Activated effector memory CD4-positive, alpha-beta T cell treated with Interleukin-2 at 50 U/mL for 16 hours (primary cell): ENCODE data around the gene LRCH1.
"Not testable (repeated sequence)": the region's sequence is repeated elsewhere in the genome, so short reads cannot be mapped to it uniquely, and the experiment has no call there.

Source experiments
- DNase-seq: peaks from one replicate; pipeline ENCODE4 v3.0.0-alpha.2; 2020

LRCH1 gene

DNA sequence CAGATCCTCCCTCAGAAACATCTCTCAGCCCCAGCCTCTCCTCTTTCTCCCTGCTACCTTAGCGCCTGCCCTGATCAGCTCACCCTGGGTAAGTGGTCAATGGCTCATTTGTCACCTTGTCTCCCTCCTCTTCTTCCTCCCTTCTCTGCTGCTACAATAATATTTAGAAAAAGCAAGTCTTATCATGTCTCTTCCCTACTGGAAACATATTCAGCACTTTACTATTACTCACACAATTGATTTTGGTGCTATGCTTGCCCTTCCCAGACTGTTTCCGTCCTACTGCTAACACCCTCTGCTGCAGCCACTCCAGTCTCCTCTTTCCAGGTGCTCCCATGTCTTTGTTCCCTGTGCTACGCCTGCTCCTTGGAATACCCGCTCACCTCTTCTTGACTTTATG lies 208.2 kb downstream of the LRCH1 start:
- no peak for DNase-seq

DNA sequence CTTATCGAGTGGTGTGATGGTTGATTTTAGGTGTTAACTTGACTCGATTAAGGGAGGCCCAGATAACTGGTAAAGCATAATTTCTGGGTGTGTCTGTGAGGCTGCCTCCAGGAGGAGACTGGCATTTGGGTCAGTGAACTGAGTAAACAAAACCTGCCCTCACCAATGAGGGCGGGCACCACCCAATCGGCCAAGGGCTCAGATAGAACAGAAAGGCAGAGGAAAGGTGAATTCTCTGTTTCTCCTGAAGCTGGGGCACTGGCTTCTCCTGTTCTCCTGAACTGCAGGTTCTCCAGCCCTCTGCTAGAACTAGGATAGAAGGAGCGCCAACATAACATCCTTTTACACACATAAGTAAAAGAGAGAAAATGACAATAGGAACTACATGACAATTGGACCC lies 208.9 kb downstream of the LRCH1 start:
- no peak for DNase-seq

DNA sequence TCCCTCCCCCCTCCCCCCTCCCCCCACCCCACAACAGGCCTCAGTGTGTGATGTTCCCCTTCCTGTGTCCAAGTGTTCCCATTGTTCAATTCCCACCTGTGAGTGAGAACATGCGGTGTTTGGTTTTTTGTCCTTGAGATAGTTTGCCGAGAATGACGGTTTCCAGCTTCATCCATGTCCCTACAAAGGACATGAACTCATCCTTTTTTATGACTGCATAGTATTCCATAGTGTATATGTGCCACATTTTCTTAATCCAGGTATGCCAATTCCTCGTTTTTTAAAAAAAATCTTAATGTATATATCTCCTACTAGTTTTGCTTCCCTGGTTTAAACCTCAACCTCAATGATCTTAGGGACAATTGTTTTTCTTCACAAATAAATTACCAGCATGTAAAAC lies 217.0 kb downstream of the LRCH1 start:
- not testable (repeated sequence) for DNase-seq

DNA sequence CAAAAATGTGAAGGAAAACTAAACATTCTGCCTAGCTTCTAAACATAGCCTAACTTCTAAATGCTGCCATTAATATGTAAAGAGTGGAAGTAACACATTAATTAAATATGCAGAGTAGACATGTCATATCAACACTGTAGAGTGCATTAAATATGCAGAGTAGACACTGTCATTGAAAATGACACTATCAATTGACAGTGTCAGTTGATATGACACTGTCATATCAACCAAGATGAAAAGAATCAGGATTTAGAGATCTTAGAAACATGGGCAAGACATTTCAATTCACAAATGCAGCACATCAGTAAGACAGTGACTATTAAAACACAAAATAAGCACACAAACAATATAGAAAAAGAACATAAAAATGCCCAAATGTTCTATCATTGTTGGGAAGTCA lies 218.7 kb downstream of the LRCH1 start:
- DNase-seq: no peak

DNA sequence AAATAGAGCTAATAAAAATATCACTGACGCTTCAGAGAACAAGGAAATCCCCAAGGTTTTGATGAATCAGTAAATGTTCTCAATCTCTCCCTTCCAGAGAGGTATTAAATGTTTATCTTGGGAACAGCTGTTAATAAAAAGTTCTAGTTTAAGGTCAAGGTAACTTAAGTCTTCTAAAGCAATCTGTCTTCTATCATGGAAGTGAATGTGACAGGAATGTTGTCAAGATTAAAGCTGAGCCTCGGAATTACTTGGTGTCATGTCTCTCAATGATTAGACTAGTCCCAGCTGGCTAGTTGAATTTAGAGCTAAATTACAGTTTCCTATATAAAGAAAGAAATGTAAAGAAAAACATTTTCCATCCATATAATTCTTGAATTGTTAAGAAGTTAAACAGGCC lies 220.6 kb downstream of the LRCH1 start:
- no peak for DNase-seq

DNA sequence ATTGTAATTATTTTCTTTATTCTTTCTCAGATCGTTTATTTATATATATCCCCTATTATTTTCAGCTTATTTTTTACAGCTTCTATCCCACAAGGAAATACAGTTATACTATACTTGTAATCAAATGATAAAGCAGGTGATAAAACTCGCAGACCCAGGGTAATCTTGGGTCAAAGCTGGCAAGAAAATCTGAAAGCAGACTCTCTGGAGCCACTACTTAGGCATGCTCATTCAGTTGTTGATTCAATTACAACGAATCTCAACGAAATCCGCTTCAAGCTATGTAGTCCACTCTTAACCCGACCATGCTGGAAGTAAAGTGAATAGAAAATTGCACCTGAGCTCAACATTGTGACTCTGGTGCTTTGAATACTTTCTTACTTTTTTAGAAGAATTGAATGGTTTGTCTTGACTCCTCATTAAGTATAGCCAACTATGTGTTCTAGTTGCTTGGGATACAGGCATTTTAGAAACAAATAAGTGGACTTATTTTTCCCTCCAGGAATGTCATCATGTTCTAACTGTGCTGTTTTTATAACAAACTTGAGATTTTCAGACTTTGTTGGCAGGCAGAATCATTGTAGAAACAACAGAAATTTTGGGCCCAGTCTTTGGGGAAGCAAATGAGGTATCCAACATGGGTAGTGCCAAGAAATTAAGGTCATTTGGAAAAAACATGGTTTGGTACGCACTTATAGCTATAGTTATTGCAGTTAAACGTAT lies 222.6 kb downstream of the LRCH1 start:
- no peak for DNase-seq

DNA sequence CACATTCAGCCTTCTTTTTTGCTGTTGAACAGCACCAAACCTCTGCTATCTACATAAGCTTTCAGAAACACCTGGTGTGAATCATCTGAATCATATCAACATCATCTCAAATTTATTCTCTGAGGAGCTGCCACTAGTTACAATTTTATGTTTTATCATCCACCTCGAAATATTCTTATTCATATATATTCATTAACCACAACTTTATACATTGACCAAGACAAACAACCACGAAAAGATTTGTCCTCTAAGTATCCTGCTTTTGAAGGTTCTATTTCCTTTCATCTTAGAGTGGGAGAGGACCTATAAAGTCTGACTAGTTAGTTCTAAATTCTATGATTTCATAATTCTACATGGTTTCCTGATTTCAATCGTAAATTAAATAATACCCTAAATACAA lies 225.1 kb downstream of the LRCH1 start:
- DNase-seq: no peak

DNA sequence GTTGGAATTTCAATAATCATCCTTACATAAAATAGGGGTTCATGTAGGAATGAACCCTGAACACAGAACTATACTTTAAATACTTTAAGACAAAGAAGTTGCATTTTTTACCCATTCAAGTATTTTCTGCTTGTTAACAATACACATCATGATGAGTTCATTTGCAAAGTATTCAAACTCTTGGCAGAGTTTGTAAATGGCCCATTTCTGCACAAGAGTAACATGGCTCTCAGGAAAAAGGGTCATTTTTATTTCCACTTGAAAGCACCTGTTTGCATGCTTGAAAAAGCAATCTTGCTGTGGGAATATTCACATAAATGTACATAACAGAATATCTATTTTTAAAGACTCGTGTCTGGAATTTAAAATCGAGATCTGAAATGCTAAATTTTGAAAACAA lies 225.9 kb downstream of the LRCH1 start:
- no peak for DNase-seq

DNA sequence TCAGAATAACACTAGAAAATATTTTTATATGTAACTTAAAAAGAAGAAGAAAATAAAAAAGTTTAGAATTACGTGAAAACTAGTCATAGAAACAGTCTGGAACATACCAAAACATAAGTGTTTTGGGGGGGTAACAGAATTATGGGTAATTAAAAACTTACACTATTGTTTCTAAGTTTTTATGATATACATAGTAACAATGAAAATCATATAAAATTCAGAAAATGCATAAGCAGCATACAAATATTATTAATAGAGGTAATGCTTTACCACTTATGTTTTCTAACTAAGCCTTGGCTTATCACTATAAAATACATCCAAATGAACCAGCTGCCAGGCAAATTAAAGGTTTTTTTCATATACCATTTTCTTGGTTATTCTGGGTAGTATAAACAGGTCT lies 229.1 kb downstream of the LRCH1 start:
- DNase-seq: no peak

DNA sequence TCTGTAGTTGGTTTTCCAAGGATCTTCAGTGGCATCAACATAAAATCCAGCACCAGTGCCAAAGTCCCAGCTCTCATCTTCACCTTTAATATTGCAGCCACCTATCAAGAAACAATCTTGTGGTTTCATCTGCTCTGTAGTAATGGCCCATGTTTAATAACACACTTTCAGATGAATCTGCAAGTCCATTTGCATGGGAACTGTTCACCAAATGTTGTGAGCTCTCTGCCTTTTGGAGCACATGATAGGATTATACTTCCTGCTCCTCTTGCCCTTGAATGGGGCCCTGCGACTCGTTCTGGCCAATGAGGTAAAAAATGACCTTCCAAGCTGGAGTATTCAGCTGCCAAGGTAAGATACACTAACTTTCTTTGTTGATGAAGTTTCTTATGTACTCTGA lies 229.7 kb downstream of the LRCH1 start:
- DNase-seq: no peak

DNA sequence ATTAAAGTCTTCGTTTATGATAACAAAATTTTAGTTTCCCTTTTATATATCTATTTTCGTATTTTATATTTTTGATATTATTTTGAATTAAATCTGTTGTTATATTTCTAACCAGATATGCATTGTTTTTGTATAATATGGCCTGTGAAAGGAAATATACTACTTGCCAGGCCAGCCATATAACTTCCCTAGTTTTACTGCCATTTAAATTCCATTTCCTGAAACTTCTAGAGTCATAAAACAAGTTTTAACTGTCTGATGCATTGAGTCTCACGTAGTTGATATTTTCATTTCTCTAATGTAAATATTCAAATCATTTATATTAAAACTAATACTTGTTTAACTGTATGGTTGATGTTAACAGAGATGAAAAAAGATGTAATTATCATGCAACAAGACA lies 230.5 kb downstream of the LRCH1 start:
- no peak for DNase-seq

DNA sequence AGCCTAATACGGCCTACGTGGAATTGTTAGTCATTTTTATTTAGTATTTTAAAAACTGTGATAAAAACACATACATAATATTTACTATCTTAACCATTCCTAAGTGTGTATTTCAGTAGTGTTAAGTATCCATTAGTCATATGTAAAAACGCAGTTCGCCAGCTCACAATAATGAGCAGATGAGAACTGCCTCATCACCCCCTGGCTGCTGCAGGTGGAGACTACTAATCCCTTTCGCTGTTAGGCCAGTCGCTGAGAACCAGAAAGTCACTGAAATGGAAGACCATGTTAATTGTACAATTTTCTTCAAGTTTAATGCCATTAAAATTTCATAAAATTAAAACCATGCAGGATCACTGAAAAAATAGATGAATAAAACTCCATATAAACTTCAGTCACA lies 242.4 kb downstream of the LRCH1 start:
- DNase-seq: no peak

DNA sequence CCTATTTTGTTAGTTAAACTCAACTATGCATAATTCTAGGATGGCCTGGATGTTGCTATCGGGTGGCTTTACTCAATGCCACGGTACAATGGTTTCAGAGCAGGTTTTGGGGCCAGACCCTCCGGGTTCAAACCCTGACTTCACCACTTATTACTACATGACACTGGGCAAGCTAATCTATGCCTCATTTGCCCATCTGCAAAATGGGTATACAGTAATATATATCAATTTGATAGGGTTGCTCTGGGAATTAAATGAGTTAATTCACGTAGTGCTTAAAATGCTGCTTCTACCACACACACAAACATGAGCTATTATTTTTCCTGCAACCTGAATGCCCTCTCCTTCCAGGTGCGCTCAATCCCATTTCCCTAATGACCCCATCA lies 243.2 kb downstream of the LRCH1 start:
- DNase-seq: no peak

DNA sequence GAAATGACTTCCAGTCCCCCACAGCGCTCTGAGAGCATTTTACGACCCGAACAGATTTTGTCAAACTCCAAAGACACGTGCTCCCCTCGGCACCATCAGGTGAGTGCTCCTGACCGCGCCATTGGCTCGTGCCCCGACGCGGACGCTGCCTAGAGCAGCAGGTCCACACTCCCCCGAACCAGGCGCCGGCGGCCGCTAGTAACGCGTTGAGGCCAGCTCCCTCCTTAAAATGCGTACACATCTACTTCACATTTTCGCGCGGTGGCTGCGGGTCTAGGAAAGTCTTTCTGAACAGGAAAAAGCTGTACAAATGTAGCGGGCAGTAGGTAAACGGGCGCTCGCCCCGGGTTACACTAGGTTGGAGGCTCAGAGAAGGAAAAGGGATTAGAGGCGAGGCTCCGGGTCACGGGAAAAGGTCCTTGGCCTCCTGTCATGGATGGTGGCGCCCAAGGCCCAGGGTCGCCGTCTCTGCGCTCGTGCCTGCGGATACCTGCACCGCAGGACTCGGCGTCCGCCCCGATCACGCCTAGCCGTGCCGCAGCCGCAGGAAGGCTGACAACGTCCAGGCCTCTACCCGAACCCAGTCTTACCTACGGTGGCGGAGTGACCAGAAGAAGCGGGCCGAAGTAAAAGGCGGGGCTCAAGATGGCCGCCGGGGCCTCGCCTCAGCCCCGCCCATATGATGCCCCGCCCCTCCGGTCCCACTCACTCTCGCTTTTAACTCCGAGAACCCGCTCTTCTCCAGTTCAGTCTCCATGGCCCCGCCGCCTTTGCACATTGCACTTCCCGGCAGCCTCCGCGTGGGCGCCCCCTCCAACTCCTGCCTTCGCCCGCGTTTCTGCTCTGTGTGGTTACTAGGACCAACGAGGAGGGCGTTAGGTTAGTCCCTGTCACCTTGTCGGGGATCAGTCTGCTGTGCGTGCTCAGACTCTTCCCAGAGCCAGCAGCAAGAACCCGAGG lies 243.8 kb downstream of the LRCH1 start, which contains the start of gene ESD:
Gene ESD, minus strand, starts transcription at position 647 of the 960 bp plus-strand sequence. CDS start 5,748 bp downstream, outside the sequence.
- peak; percentile 84 for DNase-seq

DNA sequence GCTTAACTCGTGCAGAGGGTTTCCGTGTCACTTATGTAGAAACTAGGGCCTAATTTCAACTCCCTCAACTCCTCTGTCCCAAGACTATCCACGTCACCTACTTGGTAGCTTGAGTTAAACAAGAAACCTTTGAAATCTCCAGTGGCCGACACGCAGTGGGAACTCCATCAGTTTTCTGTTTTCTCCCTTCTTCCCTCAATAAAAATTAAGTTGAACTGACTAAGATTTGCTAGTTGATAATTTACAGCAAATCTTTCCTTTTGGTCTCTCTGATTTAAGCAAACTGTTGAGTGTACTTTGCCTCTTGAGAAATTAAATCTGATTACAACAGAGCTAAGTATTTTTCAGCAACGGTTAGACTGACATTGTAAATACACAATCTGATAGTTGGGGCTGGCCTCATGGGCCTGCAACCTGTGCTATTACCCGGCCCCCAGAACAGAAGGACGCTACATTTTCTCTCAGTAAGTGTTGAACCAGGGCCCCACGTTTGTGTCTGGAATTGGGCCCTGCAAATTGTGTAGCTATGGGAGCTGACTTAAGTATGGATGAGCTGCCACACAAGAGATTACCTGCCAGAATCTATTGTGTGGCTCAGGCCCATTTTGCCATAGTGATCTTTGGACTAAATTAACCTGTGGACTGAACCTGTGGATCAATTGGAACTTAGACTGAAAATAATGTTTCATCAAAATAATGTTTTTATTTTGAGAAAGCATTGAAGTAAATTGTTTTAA lies 244.7 kb downstream of the LRCH1 start:
- no peak for DNase-seq

DNA sequence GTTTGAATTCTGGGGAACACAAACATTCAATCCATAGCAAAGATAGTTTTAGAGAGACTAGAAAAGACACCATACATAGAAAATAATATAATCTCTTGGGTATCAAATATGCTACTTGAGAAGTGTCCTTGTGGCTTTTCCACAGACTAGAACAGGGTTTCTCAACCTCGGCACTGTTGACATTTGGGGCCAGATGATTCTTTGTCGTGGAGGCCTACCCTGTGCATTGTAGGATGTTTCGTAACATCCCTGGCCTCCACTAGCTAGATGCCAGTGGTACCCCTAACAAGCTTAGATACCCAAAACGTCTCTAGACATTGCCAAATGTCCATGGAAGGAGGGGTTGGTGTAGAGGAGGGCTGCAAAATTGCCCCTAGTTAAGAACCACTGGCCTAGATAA lies 246.2 kb downstream of the LRCH1 start:
- DNase-seq: no peak

DNA sequence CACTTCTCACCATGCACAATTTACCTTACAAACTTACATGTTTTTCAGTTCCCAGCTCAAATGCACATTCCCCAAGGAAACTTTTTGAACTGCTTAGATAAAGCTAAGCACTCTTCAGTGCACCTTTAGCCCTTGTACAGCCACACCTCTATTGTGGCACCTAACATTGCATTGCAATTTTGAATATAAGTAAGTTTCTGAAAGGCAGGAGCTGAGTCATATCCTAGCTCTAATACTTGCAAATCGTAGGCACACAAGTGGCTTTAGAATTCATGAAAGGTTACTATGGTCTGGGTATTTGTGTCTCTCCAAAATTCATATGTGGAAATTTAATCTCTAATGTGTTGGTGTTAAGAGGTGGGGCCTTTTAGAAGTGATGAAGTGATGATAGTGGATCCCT lies 248.9 kb downstream of the LRCH1 start:
- DNase-seq: no peak
